Endothelial cell of umbilical vein (primary cell): Measurements from ENCODE around the gene VSTM2B. TPM values are rescaled to one million over a fixed set of nuclear protein-coding genes. Genes with fewer than 3 reads are reported as not detected.

Source experiments
- BruUV-seq: library from RNA; stranded (reverse); fragments of 400-500 nt; replicated peaks from 2 replicates; lab custom pipeline; 2021; lab: Mats Ljungman, UMichigan
- CTCF ChIA-PET: fragments of 300-600, 350-600 bp; sonication (Branson Sonifier 250); formaldehyde crosslinking; loops from one replicate; lab custom pipeline; 2021; ENCODE audit warnings: antibody characterized with exemption, inconsistent platforms; lab: Charles Lee
- POLR2A ChIA-PET: fragments of 300-600, 350-600 bp; sonication (Branson Sonifier 250); formaldehyde crosslinking; loops from one replicate; lab custom pipeline; 2021; ENCODE audit warnings: antibody characterized with exemption, inconsistent platforms; lab: Charles Lee
- DNase-seq: peaks from one replicate; pipeline ENCODE4 v3.0.0-alpha.2; 2011; ENCODE audit warnings: low read depth, low spot score
- FAIRE-seq: peaks from 2 replicates; lab custom pipeline; 2011; peaks lifted over from hg19 to GRCh38; lab: Jason Lieb, UNC
- H2AFZ ChIP-seq: 2 replicates; pipeline ENCODE4 v1.6.0; 2012; ENCODE audit warnings: low read depth, low read length, control low read depth, inconsistent platforms
- H3K27ac ChIP-seq: 2 replicates; pipeline ENCODE4 v1.5.1; 2011; ENCODE audit warnings: low read depth, mild to moderate bottlenecking, control low read depth, low read length, moderate library complexity; ENCODE audit not compliant: insufficient read depth
- H3K27me3 ChIP-seq, 2 experiments: 2 replicates each; pipeline versions ENCODE4 v1.6.0 to v1.6.1; 2011; ENCODE audit warnings: low read length in 2 of 2, mixed read lengths in 1 of 2; ENCODE audit not compliant: control insufficient read depth in 2 of 2, insufficient read depth in 2 of 2
- H3K36me3 ChIP-seq, 2 experiments: 2 replicates in 1 of 2; 3 replicates in 1 of 2; pipeline ENCODE4 v1.5.1; 2011; ENCODE audit warnings: low read length in 2 of 2, mild to moderate bottlenecking in 1 of 2, moderate library complexity in 1 of 2; ENCODE audit not compliant: control insufficient read depth in 2 of 2, insufficient read depth in 2 of 2; ENCODE audit errors: extremely low read depth in 1 of 2
- H3K4me1 ChIP-seq: 3 replicates; pipeline ENCODE4 v1.5.1; 2011; ENCODE audit warnings: mild to moderate bottlenecking, low read length; ENCODE audit not compliant: control insufficient read depth, insufficient read depth; ENCODE audit errors: extremely low read depth
- H3K4me2 ChIP-seq: 2 replicates; pipeline ENCODE4 v1.6.1; 2011; ENCODE audit warnings: low read length, control low read depth, mixed read lengths; ENCODE audit not compliant: insufficient read depth
- H3K4me3 ChIP-seq, 3 experiments: fragments of 200-600 bp in 1 of 3; sonication (generic), shearing (Covaris generic) in 1 of 3; replicated peaks in 1 of 3; 2 replicates each; pipeline ENCODE4 v1.5.1; 2011 to 2016; ENCODE audit warnings: control low read depth in 3 of 3, low read length in 3 of 3, mild to moderate bottlenecking in 2 of 3, inconsistent platforms in 1 of 3, low read depth in 1 of 3, moderate library complexity in 1 of 3; ENCODE audit not compliant: insufficient read depth in 1 of 3
- H3K79me2 ChIP-seq: 2 replicates; pipeline ENCODE4 v1.6.0; 2012; ENCODE audit warnings: low read length, inconsistent platforms; ENCODE audit not compliant: control insufficient read depth, insufficient read depth
- H3K9ac ChIP-seq: replicated peaks from 2 replicates; pipeline ENCODE3; 2011; ENCODE audit warnings: low read length, control low read depth; ENCODE audit not compliant: insufficient read depth; ENCODE audit errors: extremely low read depth
- H3K9me1 ChIP-seq: replicated peaks from 3 replicates; pipeline ENCODE4 v1.6.0; 2011; ENCODE audit warnings: mild to moderate bottlenecking, low read length; ENCODE audit not compliant: control insufficient read depth, insufficient read depth; ENCODE audit errors: extremely low read depth
- H3K9me3 ChIP-seq: replicated peaks from 2 replicates; pipeline ENCODE4 v1.5.1; 2012; ENCODE audit warnings: low read length, inconsistent platforms; ENCODE audit not compliant: control insufficient read depth, insufficient read depth
- H4K20me1 ChIP-seq: replicated peaks from 2 replicates; pipeline ENCODE3; 2011; ENCODE audit warnings: mild to moderate bottlenecking, low read length; ENCODE audit not compliant: control insufficient read depth, insufficient read depth; ENCODE audit errors: extremely low read depth
- EZH2 ChIP-seq: IDR thresholded peaks from 2 replicates; pipeline ENCODE4 v1.6.1; 2012; ENCODE audit warnings: borderline replicate concordance, low read depth, mild to moderate bottlenecking, moderate library complexity, low read length, inconsistent platforms; ENCODE audit not compliant: severe bottlenecking
- GATA2 ChIP-seq: IDR thresholded peaks from 2 replicates; pipeline ENCODE4 v1.7.0; 2011; ENCODE audit warnings: low read depth, mild to moderate bottlenecking, moderate library complexity, mixed read lengths, low read length; ENCODE audit not compliant: insufficient read length, insufficient read depth
- JUN ChIP-seq: IDR thresholded peaks from 2 replicates; pipeline ENCODE4 v1.6.1; 2011; ENCODE audit warnings: borderline replicate concordance, low read depth; ENCODE audit not compliant: insufficient read length, insufficient read depth
- MYC ChIP-seq: IDR thresholded peaks from one replicate; pipeline ENCODE4 v1.6.1; 2011; ENCODE audit warnings: mild to moderate bottlenecking, low read depth, low read length
- POLR2A ChIP-seq: IDR thresholded peaks from 2 replicates; pipeline ENCODE4 v1.6.1; 2012; ENCODE audit warnings: low read depth, mild to moderate bottlenecking, control low read depth, low read length
- POLR2AphosphoS5 ChIP-seq: IDR thresholded peaks from 2 replicates; pipeline ENCODE4 v1.6.1; 2012; ENCODE audit warnings: low read depth, mild to moderate bottlenecking, control low read depth, low read length, moderate library complexity; ENCODE audit not compliant: insufficient read depth
- dilution Hi-C: fragments of 300-500 bp; cut with MboI; formaldehyde crosslinking; loops from one replicate; pipeline ENCODE4 v1.15.0; 2019; ENCODE audit warnings: low sequenced_read_pairs; ENCODE audit not compliant: extremely low pct_ligation_motif_present
- intact Hi-C: fragments of 100-400 bp; cut with micrococcal nuclease; formaldehyde crosslinking; loops from one replicate; pipeline ENCODE4 v1.10.0; 2022
- polyA plus RNA-seq, 4 experiments: library from polyadenylated mRNA; depleted of rRNA in 3 of 4; stranded (reverse) in 3 of 4; unstranded in 1 of 4; fragments of >200 nt; gene quantifications; 2 replicates each; pipeline versions ENCODE4 v1.2.1 to v1.2.3, GENCODE V29; 2011 to 2012; ENCODE audit warnings: missing spikeins in 1 of 4
- total RNA-seq: library from RNA; stranded (reverse); gene quantifications from 2 replicates; pipeline ENCODE4 v1.2.3, GENCODE V29; 2021
- TF ChIP-seq, protein P1 (sequence below): IDR thresholded peaks from 2 replicates; pipeline ENCODE4 v1.6.1; 2011; ENCODE audit not compliant: insufficient read depth, insufficient read length
- TF ChIP-seq, protein P2 (sequence below), 2 donors: IDR thresholded peaks; 1 replicate in 1 of 2; 2 replicates in 1 of 2; pipeline ENCODE4 v1.5.1; 2011; ENCODE audit warnings: low read length in 2 of 2, mild to moderate bottlenecking in 2 of 2, moderate library complexity in 2 of 2, control low read depth in 1 of 2, inconsistent platforms in 1 of 2, low read depth in 1 of 2; ENCODE audit not compliant: insufficient read depth in 1 of 2; ENCODE audit errors: extremely low read depth in 1 of 2

Gene VSTM2B
- total and polyA plus RNA-seq, 2 donors (not counting 3 experiments of a cell fraction or from before 2014, with no cell fraction given), result not detected

DNA sequence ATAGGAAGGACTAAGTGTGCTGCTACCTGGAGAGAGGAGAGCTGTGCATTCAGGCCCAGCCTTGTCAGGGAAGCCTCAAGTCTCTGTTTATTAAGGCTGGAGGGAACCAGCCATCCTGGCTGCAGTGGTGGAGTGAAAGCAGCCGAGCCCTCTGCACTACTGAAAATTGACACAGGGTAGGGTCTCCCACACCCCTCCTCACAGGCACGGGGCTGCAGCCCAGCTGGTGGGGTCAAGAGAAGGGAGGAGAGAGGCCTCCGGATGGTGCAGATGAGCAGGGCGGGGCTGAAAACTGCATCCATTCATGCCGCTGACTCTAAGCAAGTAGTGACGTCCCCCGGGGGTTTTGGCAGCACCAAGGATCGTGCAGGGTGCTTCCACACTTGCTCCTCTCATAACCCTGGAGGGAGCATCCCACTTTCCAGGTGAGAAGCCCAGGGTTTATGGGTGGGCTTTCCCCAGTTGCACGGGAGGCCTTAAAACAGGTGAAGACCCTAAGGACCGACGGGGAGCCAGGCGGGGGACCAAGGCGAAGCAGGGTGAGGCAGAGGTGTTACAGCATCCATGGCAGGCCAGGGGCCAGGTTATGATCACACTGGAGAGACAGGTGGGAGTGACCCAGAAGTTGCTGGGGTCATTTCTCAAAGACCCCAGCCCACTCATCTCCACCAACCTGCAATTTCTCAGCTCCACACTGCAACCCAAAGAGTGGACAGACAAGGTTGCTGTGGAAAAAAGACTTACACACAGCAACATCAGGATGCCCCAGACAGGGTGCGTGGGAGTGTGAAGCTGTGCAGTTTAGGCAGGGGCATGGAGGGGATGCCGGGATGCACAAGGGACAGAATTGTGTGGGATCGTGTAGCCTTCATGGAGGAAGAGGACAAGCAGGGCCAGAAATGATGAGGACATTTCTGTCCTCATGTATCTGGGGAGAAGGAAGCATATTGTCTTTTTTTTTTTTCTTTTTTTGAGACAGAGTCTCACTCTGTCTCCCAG lies 36.8 kb downstream of the VSTM2B start:
- Histone ChIP-seq H3K9ac (no peak overlapping the region), H3K4me2 (no peak overlapping the region), H3K27me3 (no peaks in the 10 kb centered on the region), H3K4me1 (no peaks in the 10 kb centered on the region), H3K79me2 (no peaks in the 10 kb centered on the region), H3K9me1 (no peaks in the 10 kb centered on the region), H3K36me3 (no peaks in the 10 kb centered on the region), H4K20me1 (no peaks in the 10 kb centered on the region), H3K4me3 (no peak overlapping the region), H3K9me3 (no peaks in the 10 kb centered on the region), H3K27ac (no peak overlapping the region), H2AFZ (no peak overlapping the region)
- ChIA-PET POLR2A (no interaction called here), CTCF (no interaction called here)
- intact Hi-C loops (no loop called here), dilution Hi-C loops (no loop called here)
- DNase-seq, result no peak
- TF ChIP-seq EZH2, result no peak
- TF ChIP-seq POLR2AphosphoS5, result no peak
- TF ChIP-seq GATA2, result no peak
- TF ChIP-seq JUN, result no peak
- TF ChIP-seq, protein P1, sequence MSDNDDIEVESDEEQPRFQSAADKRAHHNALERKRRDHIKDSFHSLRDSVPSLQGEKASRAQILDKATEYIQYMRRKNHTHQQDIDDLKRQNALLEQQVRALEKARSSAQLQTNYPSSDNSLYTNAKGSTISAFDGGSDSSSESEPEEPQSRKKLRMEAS, result no peak
- no peak for TF ChIP-seq POLR2A
- TF ChIP-seq MYC, result no peak
- TF ChIP-seq, protein P2, sequence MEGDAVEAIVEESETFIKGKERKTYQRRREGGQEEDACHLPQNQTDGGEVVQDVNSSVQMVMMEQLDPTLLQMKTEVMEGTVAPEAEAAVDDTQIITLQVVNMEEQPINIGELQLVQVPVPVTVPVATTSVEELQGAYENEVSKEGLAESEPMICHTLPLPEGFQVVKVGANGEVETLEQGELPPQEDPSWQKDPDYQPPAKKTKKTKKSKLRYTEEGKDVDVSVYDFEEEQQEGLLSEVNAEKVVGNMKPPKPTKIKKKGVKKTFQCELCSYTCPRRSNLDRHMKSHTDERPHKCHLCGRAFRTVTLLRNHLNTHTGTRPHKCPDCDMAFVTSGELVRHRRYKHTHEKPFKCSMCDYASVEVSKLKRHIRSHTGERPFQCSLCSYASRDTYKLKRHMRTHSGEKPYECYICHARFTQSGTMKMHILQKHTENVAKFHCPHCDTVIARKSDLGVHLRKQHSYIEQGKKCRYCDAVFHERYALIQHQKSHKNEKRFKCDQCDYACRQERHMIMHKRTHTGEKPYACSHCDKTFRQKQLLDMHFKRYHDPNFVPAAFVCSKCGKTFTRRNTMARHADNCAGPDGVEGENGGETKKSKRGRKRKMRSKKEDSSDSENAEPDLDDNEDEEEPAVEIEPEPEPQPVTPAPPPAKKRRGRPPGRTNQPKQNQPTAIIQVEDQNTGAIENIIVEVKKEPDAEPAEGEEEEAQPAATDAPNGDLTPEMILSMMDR (IDR thresholded peaks at IDR 0.05; ENCODE audit: extremely low read depth in 1 of 2, insufficient read depth in 1 of 2, low read depth in 1 of 2, low read length in 2 of 2), result no peak
- no peak for FAIRE-seq
- BruUV-seq, result no TSS peak
